ENCODE results near the gene SLC45A1.

The SLC45A1 gene

DNA sequence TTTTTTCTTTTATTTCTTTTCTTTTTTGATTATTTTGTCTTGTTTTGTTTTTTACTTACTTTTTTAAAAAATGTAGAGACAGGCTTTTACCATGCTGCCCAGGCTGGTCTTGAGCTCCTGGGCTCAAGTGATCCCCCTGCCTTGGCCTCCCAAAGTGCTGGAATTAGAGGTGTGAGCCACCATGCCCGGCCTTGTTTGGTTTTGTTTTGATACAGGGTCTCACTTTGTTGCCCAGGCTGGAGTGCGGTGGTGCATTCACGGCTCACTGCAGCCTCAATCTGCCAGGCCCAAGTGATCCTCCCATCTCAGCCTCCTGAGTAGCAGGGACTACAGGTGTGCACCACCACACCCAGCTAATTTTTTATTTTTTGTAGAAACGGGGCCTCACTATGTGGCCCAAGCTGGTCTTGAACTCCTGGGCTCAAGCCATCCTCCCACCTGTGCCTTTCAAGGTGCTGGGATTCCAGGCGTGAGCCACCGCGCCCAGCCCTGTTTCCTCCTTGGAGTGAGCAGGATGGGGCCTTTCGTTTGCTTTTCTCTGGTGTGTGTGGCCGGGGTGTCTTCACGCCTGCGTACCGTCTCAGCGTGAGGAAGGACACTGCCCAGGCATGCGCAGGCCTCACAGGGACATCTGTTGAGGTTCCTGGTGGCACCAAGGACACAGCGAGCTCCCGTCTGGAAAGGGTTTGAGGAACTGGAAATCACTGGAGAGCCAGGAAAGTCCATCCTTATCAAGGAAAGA lies 15.5 kb downstream of the SLC45A1 start:
- no peak for DNase-seq (ENCODE audit: low read depth)
- no peak overlapping the region for H3K4me3 ChIP-seq (ENCODE audit: low read depth, low read length)
- TF ChIP-seq, protein P1, sequence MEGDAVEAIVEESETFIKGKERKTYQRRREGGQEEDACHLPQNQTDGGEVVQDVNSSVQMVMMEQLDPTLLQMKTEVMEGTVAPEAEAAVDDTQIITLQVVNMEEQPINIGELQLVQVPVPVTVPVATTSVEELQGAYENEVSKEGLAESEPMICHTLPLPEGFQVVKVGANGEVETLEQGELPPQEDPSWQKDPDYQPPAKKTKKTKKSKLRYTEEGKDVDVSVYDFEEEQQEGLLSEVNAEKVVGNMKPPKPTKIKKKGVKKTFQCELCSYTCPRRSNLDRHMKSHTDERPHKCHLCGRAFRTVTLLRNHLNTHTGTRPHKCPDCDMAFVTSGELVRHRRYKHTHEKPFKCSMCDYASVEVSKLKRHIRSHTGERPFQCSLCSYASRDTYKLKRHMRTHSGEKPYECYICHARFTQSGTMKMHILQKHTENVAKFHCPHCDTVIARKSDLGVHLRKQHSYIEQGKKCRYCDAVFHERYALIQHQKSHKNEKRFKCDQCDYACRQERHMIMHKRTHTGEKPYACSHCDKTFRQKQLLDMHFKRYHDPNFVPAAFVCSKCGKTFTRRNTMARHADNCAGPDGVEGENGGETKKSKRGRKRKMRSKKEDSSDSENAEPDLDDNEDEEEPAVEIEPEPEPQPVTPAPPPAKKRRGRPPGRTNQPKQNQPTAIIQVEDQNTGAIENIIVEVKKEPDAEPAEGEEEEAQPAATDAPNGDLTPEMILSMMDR (IDR thresholded peaks at IDR 0.05; ENCODE audit: insufficient read depth, low read depth, low read length, missing control alignments), result no peak

DNA sequence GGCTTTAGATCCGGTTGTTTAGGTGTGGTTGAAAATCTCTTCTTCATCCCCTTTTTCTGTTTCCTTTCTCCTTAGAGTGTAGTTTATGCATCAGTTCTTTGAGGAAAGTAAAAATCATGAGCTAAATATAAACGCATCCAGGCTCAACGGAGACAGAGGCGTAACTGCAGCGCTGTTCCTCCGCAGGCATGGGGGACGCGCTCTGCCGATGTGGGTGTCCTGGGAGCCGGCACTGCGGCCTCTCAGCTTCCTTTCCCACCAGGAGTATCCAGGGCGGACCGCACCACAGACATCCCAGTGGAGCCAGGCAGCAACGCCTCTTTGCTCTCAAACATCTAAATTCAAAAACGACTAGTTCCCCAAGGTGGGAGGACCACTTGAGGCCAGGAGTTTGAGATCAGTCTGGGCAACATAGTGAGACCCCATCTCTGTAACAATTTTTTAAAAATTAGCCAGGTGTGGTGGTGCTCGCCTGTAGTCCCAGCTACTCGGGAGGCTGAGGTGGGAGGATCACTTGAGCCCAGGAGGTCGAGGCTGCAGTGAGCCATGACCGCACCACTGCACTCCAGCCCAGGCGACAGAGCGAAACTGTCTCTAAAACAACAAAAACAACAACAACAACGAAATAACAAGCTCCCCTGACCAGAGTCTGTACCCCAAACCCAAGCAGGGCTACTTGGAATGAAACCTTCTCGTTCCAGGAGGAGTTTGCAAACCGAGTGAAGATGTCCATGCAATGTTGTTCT lies 16.4 kb downstream of the SLC45A1 start:
- TF ChIP-seq, protein P1 (IDR thresholded peaks at IDR 0.05; ENCODE audit: insufficient read depth, low read depth, low read length, missing control alignments), result no peak
- DNase-seq (ENCODE audit: low read depth), result no peak
- H3K4me3 ChIP-seq (ENCODE audit: low read depth, low read length), result no peak overlapping the region

DNA sequence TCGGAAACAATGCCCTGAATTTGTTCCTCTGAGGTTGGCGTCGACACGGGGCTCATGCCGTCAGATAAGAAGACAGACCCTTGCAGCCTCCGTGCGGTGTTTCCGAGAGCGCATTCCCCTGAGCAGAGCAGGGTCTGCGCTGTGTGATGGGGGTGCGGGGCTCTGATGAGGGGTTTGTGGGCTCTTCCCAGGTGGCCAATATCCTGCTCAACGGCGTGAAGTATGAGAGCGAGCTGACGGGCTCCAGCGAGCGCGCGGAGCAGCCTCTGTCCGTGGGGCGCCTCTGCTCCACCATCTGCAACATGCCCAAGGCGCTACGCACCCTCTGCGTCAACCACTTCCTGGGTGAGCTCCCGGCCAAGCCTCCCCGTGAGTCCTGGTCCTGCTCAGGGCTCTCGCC lies 17.3 kb downstream of the SLC45A1 start:
- no peak overlapping the region for H3K4me3 ChIP-seq (ENCODE audit: low read depth, low read length)
- no peak for DNase-seq (ENCODE audit: low read depth)
- TF ChIP-seq, protein P1 (IDR thresholded peaks at IDR 0.05; ENCODE audit: insufficient read depth, low read depth, low read length, missing control alignments), result no peak

DNA sequence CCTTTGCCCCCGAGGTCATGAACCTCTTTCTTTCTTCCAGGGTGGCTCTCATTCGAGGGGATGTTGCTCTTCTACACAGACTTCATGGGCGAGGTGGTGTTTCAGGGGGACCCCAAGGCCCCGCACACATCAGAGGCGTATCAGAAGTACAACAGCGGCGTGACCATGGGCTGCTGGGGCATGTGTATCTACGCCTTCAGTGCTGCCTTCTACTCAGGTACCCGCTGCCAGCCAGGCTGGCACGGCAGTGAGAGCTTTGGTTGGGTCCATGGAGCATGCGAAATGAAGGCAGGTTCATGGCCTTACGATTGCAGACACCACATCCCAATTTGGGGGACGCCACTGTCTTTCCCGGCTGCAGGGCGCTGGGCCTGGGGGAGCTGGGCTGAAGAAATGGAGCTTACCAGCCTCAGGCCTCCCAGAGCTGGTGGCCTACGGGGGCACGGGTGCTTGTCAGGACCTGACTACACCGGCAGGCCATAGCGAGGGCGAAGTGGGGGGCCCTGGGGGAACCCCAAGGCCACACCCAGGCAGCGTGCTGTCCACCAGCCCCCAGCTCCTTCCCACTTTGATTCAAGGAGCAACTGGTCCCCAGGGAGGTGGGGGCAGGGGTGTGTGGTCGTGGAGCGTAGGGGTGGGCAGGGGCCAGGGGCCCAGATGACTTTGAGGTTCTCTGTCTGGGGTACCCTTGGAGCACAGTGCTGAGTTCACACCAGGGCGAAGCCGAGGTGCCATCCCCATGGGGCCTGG lies 20.0 kb downstream of the SLC45A1 start:
- TF ChIP-seq, protein P1 (IDR thresholded peaks at IDR 0.05; ENCODE audit: insufficient read depth, low read depth, low read length, missing control alignments), result no peak
- H3K4me3 ChIP-seq (ENCODE audit: low read depth, low read length), result no peak overlapping the region

DNA sequence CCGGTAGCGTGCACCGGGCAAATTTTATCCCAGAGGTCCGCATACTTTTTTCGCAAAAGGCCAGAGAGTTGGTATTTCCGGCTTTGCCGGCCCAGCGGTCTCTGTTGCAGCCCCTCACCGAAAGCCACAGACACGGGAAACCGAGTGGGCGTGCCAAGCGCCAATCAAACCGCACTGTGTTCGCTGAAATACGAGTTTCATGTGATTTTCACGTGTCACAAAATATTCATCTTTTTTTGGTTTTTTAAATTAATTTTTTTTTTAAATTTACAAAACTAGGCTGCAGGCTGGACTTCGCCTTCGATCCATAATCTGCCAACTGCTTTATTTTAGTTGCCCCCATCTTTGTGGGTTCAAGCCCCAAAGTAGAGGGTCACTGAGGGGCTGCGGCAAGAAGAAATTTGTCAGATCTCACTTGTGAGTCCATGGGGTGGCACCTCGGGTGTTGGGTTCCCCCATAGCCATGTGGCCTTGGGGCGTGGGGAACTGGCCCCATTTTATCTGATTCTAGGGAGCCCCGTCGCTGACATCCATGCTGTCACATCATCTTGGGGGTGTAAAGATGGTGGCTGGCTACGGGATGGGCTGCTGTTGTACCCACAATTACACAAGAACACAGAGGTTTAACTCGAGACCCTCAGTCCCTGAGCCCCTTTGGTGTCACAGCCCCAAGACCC lies 20.8 kb downstream of the SLC45A1 start:
- TF ChIP-seq, protein P1 (IDR thresholded peaks at IDR 0.05; ENCODE audit: insufficient read depth, low read depth, low read length, missing control alignments), result no peak
- no peak overlapping the region for H3K4me3 ChIP-seq (ENCODE audit: low read depth, low read length)
- DNase-seq (ENCODE audit: low read depth), result no peak

More for the DNA sequence above, 20.0 kb downstream of the SLC45A1 start:
- no peak for DNase-seq (ENCODE audit: low read depth)

DNA sequence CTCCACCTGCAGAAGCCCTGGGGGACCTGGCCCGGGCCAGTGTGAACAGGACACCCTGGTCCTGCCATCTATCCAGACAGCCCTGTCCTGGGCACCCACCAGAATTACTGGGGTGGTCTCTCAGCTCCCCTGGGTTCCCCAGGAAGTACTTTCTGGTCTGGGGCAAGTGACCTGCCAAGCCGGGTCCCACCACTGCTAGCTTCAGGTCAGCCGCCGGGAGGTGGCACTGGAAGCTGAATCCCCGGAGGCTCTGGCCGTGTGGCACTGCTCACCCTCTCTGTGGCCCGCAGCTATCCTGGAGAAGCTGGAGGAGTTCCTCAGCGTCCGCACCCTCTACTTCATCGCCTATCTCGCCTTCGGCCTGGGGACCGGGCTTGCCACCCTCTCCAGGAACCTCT lies 21.3 kb downstream of the SLC45A1 start:
- TF ChIP-seq, protein P1 (IDR thresholded peaks at IDR 0.05; ENCODE audit: insufficient read depth, low read depth, low read length, missing control alignments), result no peak
- H3K4me3 ChIP-seq (ENCODE audit: low read depth, low read length), result no peak overlapping the region
- no peak for DNase-seq (ENCODE audit: low read depth)

All from GM12865 (cell line).